Measurements from ENCODE around the gene NLRP6. TPM values are rescaled to one million over a fixed set of nuclear protein-coding genes. Genes with fewer than 3 reads are reported as not detected.

The NLRP6 gene
- total RNA-seq, 1 experiment from 2014 or later: not detected

DNA sequence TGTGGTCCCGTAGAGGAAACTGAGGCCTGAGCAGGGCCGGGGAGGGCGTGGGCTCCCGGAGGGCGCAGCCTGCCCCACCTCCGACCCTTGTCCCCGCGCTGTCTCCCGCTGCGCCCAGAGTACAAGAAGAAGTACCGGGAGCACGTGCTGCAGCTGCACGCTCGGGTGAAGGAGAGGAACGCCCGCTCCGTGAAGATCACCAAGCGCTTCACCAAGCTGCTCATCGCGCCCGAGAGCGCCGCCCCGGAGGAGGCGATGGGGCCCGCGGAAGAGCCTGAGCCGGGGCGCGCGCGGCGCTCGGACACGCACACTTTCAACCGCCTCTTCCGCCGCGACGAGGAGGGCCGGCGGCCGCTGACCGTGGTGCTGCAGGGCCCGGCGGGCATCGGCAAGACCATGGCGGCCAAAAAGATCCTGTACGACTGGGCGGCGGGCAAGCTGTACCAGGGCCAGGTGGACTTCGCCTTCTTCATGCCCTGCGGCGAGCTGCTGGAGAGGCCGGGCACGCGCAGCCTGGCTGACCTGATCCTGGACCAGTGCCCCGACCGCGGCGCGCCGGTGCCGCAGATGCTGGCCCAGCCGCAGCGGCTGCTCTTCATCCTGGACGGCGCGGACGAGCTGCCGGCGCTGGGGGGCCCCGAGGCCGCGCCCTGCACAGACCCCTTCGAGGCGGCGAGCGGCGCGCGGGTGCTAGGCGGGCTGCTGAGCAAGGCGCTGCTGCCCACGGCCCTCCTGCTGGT is 1.9 kb downstream of the NLRP6 start:
- H3K18ac ChIP-seq (ENCODE audit: insufficient read length, low read depth, low read length): no peak overlapping the region
- no peak overlapping the region for H2BK5ac ChIP-seq (ENCODE audit: insufficient read length, low read length)
- H2BK120ac ChIP-seq (ENCODE audit: low read depth, low read length, poor library complexity, severe bottlenecking): no peak overlapping the region
- no peak for DNase-seq
- no peak overlapping the region for H3K4me2 ChIP-seq (ENCODE audit: insufficient read depth, insufficient read length, low read length)
- H3K27me3 Mint-ChIP-seq (ENCODE audit: low read depth): no peaks in the 10 kb centered on the region; the same call in 1 of the 2 replicates
- H3K9me3 ChIP-seq (ENCODE audit: control insufficient read depth, low read depth, low read length): no peaks in the 10 kb centered on the region
- no peak overlapping the region for H2BK20ac ChIP-seq (ENCODE audit: low read depth, low read length, poor library complexity, severe bottlenecking)
- no peak overlapping the region for H3T11ph ChIP-seq (ENCODE audit: low read length)
- H2BK15ac ChIP-seq (ENCODE audit: low read depth, low read length): no peak overlapping the region
- H4K91ac ChIP-seq (ENCODE audit: insufficient read length, low read depth, low read length): no peak overlapping the region
- no peak overlapping the region for H3K9ac ChIP-seq (ENCODE audit: extremely low read depth, insufficient read length, low read length)
- H4K8ac ChIP-seq (replicated peaks; ENCODE audit: insufficient read length, low read depth, low read length): no peak overlapping the region
- H2AFZ ChIP-seq (ENCODE audit: low read length): no peak overlapping the region
- no peak overlapping the region for H2AK5ac ChIP-seq (ENCODE audit: insufficient read length, low read length)
- peaks cover 2 to 3% of the 10 kb centered on the region in 2 experiments; a peak in 1 of 5 replicates for H3K9me3 Mint-ChIP-seq
- H3K23me2 ChIP-seq (ENCODE audit: insufficient read length, low read depth, low read length, poor library complexity, severe bottlenecking): no peaks in the 10 kb centered on the region
- H3K79me2 ChIP-seq (ENCODE audit: insufficient read depth, low read length): no peaks in the 10 kb centered on the region
- H3K14ac ChIP-seq (ENCODE audit: insufficient read depth, low read length): no peak overlapping the region
- H3K23ac ChIP-seq (ENCODE audit: insufficient read length, low read depth, low read length): no peak overlapping the region
- no peak overlapping the region for H3K27ac Mint-ChIP-seq
- no peaks in the 10 kb centered on the region; a peak in 2 of 7 replicates for H3K36me3 Mint-ChIP-seq (ENCODE audit: insufficient read depth in 1 of 3, low read depth in 3 of 3)
- no peaks in the 10 kb centered on the region for H4K20me1 ChIP-seq (ENCODE audit: control insufficient read depth, insufficient read depth, insufficient read length)
- no peak overlapping the region for H3K27ac ChIP-seq (ENCODE audit: insufficient read length, low read depth, low read length)
- no peak overlapping the region for H3K4me3 Mint-ChIP-seq
- no peak overlapping the region for H3K4ac ChIP-seq (ENCODE audit: low read depth, low read length)
- TF ChIP-seq, protein P1, sequence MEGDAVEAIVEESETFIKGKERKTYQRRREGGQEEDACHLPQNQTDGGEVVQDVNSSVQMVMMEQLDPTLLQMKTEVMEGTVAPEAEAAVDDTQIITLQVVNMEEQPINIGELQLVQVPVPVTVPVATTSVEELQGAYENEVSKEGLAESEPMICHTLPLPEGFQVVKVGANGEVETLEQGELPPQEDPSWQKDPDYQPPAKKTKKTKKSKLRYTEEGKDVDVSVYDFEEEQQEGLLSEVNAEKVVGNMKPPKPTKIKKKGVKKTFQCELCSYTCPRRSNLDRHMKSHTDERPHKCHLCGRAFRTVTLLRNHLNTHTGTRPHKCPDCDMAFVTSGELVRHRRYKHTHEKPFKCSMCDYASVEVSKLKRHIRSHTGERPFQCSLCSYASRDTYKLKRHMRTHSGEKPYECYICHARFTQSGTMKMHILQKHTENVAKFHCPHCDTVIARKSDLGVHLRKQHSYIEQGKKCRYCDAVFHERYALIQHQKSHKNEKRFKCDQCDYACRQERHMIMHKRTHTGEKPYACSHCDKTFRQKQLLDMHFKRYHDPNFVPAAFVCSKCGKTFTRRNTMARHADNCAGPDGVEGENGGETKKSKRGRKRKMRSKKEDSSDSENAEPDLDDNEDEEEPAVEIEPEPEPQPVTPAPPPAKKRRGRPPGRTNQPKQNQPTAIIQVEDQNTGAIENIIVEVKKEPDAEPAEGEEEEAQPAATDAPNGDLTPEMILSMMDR (conservative IDR thresholded peaks at IDR 0.05): no peak; the same call in 2 of the 3 replicates
- H3K4me1 Mint-ChIP-seq: peaks cover 29 to 39% of the 10 kb centered on the region in 2 experiments
- no CpG with 5 or more reads among the region's 85 CpGs for WGBS (ENCODE audit: extremely low coverage, insufficient read length, low lambda C conversion rate)
- H3K27me3 ChIP-seq (ENCODE audit: insufficient read depth, low read length): no peaks in the 10 kb centered on the region
- H4K5ac ChIP-seq (ENCODE audit: insufficient read length, low read depth, low read length): no peak overlapping the region
- no peak overlapping the region for H2BK12ac ChIP-seq (ENCODE audit: insufficient read length, low read depth, low read length)
- H3K56ac ChIP-seq (ENCODE audit: insufficient read length, low read depth, low read length): no peak overlapping the region
- H3K4me1 ChIP-seq (ENCODE audit: insufficient read depth, low read length): no peaks in the 10 kb centered on the region
- H3K79me1 ChIP-seq (ENCODE audit: insufficient read depth, low read depth, low read length, poor library complexity, severe bottlenecking): no peaks in the 10 kb centered on the region

Data from H9 (cell line).